ENCODE data around the gene ATG9B. TPM values are rescaled to one million over a fixed set of nuclear protein-coding genes. Genes with fewer than 3 reads are reported as not detected.

Gene ATG9B
- total RNA-seq, 1 experiment from 2014 or later, result 2.1 TPM

DNA sequence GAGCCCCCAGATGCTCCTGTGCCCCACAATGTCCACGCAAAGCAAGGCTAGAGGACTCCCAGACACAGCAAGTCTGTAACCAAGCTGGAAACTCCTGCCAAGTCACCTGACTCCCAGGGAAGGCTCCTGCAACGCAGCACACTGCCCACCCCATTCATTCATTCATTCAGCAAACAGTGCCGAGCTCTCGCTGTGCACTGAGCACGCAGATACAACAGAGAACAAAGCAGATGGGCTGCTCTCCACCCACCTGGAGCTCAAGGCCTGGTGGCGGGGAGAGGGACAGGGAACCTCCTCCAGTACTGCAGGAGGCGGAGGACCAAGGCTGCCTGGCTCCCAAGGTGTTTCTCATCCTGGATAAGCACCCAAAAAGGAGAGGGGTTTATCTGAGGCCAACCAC is 54.8 kb downstream of the ATG9B start:
- H3K4me2 ChIP-seq (ENCODE audit: low read length), result no peak overlapping the region
- intact Hi-C loops (cut with micrococcal nuclease), result no loop called here
- no peak overlapping the region for H3K9ac ChIP-seq (ENCODE audit: low read length)
- H3K79me2 ChIP-seq (ENCODE audit: insufficient read depth, low read length), result no peaks in the 10 kb centered on the region
- no peak overlapping the region for H3K4me3 ChIP-seq (replicated peaks in 1 of 2; ENCODE audit: low read depth in 1 of 2, low read length in 2 of 2)
- H3K27ac ChIP-seq (ENCODE audit: low read depth, low read length), result no peak overlapping the region
- POLR2A ChIA-PET, result no interaction called here
- BruUV-seq (replicated peaks), result no TSS peak
- no peaks in the 10 kb centered on the region for H3K36me3 ChIP-seq (ENCODE audit: control insufficient read depth in 1 of 2, insufficient read depth in 2 of 2, low read length in 2 of 2)
- DNase-seq (ENCODE audit: low read depth, low spot score) (no peak), ATAC-seq (no peak)
- RAD21 ChIA-PET (ENCODE audit: low non-redundant PET in 1 of 2, low total read pairs in 2 of 2, uncharacterized antibody in 2 of 2, unreplicated experiment in 2 of 2), result no interaction called here
- CTCF ChIA-PET, result interaction anchor here (1.6 kb wide), 1 partner anchor 38 kb away, joined by 4 read pairs; no protein-coding TSS in a partner anchor
- H3K4me1 ChIP-seq (ENCODE audit: control insufficient read depth in 1 of 2, insufficient read depth in 2 of 2, low read length in 2 of 2), result peaks cover 20 to 27% of the 10 kb centered on the region in 2 experiments
- H2AFZ ChIP-seq (ENCODE audit: low read depth, low read length, poor library complexity, severe bottlenecking), result no peak overlapping the region
- H3K27me3 ChIP-seq (ENCODE audit: insufficient read depth, low read length), result no peaks in the 10 kb centered on the region
- TF ChIP-seq ELF1 (IDR thresholded peaks at IDR 0.05; ENCODE audit: borderline replicate concordance, low read depth) (no peak), ZFX (IDR thresholded peaks at IDR 0.05) (no peak), POLR2AphosphoS5 (IDR thresholded peaks at IDR 0.05; ENCODE audit: low read depth, low read length) (no peak), JUND (IDR thresholded peaks at IDR 0.05) (no peak), CEBPB (IDR thresholded peaks at IDR 0.05; ENCODE audit: low read depth) (no peak), YY1 (IDR thresholded peaks at IDR 0.05; ENCODE audit: extremely low read depth, insufficient replicate concordance, low read depth, low read length) (no peak), FOSL1 (IDR thresholded peaks at IDR 0.05; ENCODE audit: low read depth) (no peak), SP1 (IDR thresholded peaks at IDR 0.05; ENCODE audit: low read depth) (no peak), ZNF274 (IDR thresholded peaks at IDR 0.05; ENCODE audit: low read depth, low read length) (no peak), SIN3A (IDR thresholded peaks at IDR 0.05; ENCODE audit: low read depth) (no peak), CBX3 (IDR thresholded peaks at IDR 0.05; ENCODE audit: low read depth) (no peak)
- H3K9me3 ChIP-seq (ENCODE audit: control insufficient read depth in 1 of 2, insufficient read depth in 1 of 2, low read depth in 1 of 2, low read length in 2 of 2), result no peaks in the 10 kb centered on the region
- no peaks in the 10 kb centered on the region for H3K9me2 ChIP-seq (ENCODE audit: insufficient read depth)
- no peaks in the 10 kb centered on the region for H4K20me1 ChIP-seq (ENCODE audit: insufficient read depth)

DNA sequence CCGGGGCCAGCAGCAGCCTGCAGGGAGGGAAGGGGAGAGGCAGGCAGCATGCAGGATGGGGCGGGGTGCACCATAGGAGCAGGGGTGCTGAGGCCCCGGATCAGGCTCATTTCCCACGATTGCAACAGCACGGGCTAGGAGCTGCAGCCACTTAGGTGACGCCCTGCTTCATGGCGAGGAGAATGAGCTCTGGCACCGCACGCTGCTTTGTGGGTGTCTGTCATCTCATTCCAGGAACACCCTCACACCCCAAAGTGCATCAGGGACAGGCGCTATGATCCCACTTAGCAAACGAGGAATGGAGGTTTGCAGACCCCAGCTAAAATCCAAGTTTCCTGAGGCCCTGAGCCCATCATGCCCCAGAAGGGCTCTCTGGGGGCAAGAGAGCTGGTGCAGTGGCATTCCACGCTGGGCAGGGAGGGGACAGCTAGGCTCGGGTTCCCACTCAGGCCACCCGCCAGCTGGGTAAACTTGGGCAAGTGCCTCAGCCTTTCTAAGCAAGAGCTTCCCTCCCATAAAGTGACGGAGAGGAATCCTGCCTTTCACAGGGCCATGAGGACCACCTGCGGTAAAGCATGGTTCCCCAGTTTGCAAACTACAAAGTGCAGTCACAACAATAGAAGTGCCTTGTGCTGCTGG is 55.4 kb downstream of the ATG9B start:
- no peaks in the 10 kb centered on the region for H3K9me3 ChIP-seq (ENCODE audit: control insufficient read depth in 1 of 2, insufficient read depth in 1 of 2, low read depth in 1 of 2, low read length in 2 of 2)
- ATAC-seq, result no peak
- H3K9me2 ChIP-seq (ENCODE audit: insufficient read depth), result no peaks in the 10 kb centered on the region
- no peak for DNase-seq (ENCODE audit: low read depth, low spot score)
- CTCF ChIA-PET, result interaction anchor here (1.6 kb wide), 1 partner anchor 38 kb away, joined by 4 read pairs; no protein-coding TSS in a partner anchor
- intact Hi-C loops (cut with micrococcal nuclease), result no loop called here
- no peak overlapping the region for H3K27ac ChIP-seq (ENCODE audit: low read depth, low read length)
- RAD21 ChIA-PET (ENCODE audit: low non-redundant PET in 1 of 2, low total read pairs in 2 of 2, uncharacterized antibody in 2 of 2, unreplicated experiment in 2 of 2), result no interaction called here
- H3K79me2 ChIP-seq (ENCODE audit: insufficient read depth, low read length), result no peaks in the 10 kb centered on the region
- H3K4me1 ChIP-seq (ENCODE audit: control insufficient read depth in 1 of 2, insufficient read depth in 2 of 2, low read length in 2 of 2), result peaks cover 20 to 28% of the 10 kb centered on the region in 2 experiments
- H3K4me2 ChIP-seq (ENCODE audit: low read length), result no peak overlapping the region
- H3K4me3 ChIP-seq (replicated peaks in 1 of 2; ENCODE audit: low read depth in 1 of 2, low read length in 2 of 2), result no peak overlapping the region
- TF ChIP-seq YY1 (IDR thresholded peaks at IDR 0.05; ENCODE audit: extremely low read depth, insufficient replicate concordance, low read depth, low read length) (no peak), EZH2phosphoT487 (IDR thresholded peaks at IDR 0.05; ENCODE audit: borderline replicate concordance) (no peak)
- no peaks in the 10 kb centered on the region for H4K20me1 ChIP-seq (ENCODE audit: insufficient read depth)
- H3K36me3 ChIP-seq (ENCODE audit: control insufficient read depth in 1 of 2, insufficient read depth in 2 of 2, low read length in 2 of 2), result no peaks in the 10 kb centered on the region
- no peaks in the 10 kb centered on the region for H3K27me3 ChIP-seq (ENCODE audit: insufficient read depth, low read length)
- H2AFZ ChIP-seq (ENCODE audit: low read depth, low read length, poor library complexity, severe bottlenecking), result no peak overlapping the region
- BruUV-seq (replicated peaks), result no TSS peak
- POLR2A ChIA-PET, result no interaction called here
- no peak overlapping the region for H3K9ac ChIP-seq (ENCODE audit: low read length)
